Measurements from ENCODE around the gene MBP. TPM values are rescaled to one million over a fixed set of nuclear protein-coding genes. Genes with fewer than 3 reads are reported as not detected.

The MBP gene
- total RNA-seq, 1 donor from 2014 or later, result 0.53 TPM

DNA sequence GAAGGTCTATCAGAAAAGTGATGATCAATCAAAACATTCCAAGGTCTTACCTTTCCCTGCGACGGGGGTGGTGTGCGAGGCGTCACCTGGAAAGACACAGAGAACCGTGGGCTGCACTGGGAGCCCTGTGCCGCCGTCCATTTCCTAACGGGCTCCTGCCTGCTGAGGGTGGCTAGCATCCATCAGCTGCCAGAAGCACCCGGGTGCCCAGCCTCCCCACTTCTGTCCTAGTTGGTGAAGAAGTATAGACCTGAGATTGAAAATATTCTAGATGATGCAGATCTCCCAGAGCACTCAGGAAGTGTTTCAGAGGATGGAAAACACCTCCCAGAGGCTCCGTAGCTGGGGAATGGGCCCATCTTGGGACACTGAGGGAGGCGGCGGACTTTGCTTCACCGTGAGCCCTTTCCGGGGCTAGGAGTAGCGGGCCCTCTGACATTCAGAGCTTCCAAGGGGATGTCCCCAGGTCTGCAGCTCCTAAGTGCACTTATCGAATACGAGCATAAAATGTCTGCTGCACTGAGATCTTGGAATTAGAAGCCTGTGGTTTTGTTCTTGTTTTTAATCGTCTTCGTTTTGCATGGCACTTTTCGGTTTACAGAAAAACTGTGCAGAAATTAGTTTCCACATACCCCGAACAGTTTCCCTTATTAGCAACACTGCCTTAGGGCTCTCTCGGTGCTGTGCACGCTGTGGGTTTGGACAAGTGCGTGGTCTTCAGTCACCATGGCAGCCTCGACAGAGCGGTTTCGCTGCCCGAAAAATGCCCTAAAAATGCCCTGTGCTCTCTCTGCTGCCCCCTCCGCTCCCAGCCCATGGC, 143.5 kb downstream of the MBP start:
- no peak for DNase-seq (ENCODE audit: low read depth, low spot score)

DNA sequence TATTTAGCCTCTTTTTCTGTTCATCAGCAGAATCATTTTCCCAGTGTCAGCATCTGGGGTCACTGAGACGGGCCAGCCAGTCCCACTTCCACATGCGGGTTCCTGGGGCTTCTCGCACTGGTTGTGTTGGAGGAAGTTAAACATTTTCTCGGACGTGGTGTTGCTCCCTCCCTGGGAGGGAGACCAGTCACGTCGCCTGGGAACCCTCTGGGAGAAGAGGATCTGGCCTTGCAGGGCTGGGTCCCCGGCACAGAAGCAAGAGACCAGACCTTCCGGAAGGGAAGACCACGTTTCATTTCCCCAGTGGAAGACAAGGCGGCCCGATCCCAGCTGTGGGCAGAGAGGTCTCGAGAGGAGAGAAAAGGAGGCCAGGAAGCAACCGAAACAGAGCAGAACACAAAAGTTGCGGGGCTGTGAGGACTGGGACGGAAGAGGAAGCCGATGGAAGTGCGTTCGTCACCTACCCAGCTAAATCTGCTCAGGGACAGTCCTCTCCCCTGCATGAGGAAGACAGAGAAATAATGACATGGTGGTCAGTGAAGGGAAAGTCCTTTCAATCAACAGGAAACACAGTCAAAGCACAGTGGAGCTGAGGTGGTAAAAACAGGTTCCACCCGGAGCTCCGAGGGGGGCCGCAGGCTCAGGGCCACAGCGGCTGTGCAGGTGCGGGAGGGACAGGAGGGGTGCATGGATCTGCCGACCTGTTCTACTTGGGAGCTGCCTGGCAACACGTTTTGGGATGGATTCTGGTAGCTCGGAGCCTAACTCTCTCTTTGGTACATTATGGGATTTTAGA, 144.4 kb downstream of the MBP start:
- no peak for DNase-seq (ENCODE audit: low read depth, low spot score)

DNA sequence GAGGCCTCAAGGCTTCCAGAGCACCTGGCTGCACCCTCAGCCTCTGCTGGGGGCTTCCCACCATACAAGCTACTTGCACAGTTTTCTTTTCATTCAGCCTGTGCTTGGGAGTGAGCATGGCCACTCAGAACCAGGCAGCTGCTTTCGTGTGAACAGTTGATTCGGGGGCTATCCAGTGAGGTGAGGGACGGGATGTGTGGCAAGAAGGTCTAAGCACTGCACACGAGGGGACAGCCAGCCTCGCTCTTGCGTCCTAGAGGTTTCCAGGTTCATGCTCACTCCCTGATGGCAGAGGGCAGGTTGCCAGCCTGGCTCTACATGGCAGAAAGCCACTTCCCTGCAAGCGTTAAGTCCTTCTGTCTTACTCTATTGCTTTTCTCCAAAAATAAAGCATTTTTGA, 146.2 kb downstream of the MBP start:
- DNase-seq (ENCODE audit: low read depth, low spot score), result no peak

DNA sequence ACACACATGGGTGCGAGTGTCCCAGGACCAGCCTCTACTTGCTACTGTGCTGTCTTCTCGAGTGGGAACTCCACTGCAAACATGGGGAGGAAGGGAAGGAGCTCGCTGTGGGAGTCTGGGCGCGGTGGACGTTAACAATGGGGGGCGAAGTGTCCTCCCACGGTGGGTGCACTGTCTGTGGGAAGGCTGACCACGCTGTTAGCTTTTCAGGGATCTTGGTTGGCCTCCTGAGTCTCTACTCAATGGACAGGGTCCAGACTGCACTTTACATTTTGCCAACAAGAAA, 146.7 kb downstream of the MBP start:
- no peak for DNase-seq (ENCODE audit: low read depth, low spot score)

DNA sequence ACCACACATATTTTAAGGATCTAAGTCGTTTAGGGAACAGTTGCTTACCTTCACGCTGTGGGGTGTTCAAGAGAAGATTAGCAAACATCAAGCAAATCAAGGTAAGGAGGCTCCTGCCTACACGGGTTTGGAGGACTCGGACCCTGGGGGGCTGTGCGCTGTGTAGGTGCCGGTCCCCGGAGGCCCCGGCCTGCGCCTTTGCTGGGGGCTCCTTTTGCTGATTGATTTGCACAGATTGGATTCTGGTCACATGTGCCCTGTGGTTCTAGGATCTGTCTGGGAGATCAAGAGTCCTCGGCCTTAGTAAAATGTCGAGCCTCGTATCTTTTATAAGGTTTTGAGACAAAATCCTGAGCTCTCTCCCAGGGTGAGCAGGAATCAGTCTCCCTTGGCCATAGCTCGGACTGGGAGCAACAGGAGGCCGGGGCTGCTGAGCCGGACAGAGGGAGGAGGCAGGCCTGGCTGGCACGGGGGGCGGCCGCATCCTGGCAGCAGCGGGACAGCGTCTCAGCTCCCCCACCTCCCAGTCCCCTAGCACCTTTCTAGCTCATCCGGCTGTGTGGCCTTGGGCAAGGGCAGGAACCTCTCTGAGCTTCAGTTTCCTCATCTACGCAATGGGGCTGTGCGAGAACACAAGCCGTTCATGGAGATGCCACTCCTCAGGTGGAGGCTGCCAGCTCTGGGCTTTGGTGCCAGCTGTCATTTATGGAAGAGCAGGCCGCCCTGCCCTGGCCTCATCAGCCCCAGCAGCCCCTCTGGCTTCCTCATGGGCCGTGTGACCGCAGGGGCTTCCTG, 147.2 kb downstream of the MBP start:
- DNase-seq (ENCODE audit: low read depth, low spot score), result no peak

DNA sequence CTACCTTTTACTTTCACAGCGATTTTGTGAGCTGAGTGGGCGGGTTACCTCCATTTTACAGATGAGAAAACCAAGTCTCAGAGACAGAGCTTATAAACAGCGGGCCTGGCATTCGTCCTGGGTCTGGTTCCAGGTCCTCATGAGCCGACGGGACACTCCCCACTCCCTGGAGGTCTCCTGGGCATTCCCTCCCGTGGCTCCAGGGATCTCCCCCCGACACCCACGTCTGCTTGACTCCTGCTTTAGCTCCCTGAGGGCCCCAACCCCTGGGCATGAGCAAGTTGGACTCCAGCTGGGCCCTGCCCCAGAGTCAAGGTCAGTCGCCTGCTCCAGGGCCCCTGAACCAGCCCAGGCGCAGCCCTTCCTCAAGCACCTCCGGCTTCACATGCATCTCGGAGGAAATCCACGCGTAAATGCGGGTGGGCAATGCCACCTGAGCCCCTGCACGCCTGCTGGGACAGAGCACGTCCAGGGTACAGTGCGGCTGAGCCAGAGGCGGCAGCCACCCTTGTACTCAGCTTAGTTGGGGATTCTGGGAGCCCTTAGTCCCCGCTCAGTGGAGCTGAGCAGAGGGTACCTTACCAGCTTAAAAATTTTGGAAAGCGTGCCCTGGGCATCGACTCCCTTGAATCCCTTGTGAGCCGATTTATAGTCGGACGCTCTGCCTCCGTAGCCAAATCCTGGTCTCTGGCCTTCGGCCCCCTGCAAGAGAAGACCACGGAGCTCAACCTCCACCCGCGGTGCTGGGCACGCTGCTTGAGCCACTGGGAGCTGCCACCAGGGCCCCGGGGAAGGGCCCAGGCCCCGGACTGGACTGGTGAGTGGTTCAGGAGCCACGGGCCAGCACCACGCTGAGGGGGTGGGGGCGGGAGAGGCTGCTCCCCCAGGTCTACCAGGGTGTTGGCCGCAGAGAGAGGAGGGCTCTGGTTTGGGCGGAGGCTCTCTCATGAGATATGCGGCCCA, 148.1 kb downstream of the MBP start:
- DNase-seq (ENCODE audit: low read depth, low spot score), result no peak

DNA sequence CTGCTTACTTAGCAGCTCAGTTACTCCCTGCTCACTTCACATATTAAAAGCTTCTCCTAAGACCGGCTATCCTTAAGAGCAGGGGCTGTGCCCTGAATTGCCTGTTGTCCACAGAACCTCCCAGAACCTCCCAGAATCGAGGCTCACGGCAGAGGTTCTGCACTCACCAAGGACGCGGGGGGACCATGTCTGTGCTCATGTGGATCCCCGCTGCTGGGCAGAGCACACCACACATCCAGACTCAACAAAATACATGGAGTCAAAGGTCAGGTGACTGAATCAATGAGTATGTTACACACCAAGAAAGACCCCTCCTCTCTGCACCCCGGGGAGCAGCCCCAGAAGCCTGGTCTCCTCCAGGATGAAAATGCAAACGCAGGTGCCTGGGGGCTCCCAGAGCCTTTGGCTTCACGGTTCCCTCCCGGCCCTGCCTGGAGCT, 149.0 kb downstream of the MBP start:
- DNase-seq (ENCODE audit: low read depth, low spot score), result no peak

DNA sequence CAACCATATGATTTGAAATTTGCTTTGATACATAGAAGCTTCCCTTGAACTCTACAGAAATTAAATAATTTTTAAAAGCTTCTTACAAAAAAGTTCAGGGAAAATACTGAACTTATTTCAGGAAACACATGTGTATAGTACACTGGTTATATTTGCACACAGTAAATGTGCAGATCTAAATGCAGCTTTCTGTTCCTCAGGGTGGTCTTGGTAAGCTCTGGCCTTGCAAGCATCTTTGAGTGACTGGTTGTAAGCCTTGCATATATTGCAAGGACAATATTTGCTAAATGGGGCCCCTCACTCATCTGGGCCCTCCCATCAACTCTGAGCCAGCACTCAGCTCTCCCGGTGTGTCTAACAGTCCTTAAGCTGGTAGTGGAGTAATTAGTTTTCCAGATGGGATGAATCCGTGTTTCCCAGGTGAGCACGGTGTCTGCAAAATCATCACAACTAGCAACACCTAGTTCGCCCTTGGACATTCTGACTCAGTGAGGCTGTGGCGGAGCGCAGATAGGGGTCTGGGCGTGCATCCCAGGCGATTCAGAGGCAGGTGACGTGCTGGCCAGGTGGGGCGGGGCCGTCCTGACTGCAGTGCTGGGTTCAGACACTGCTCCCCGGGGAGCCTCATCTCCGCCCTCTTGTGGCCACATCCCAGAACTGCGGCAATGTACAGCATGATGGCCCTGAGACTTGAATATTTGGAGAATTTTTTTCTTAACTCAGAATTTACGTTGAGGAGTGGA, 149.6 kb downstream of the MBP start:
- DNase-seq (ENCODE audit: low read depth, low spot score), result peak; percentile 19

DNA sequence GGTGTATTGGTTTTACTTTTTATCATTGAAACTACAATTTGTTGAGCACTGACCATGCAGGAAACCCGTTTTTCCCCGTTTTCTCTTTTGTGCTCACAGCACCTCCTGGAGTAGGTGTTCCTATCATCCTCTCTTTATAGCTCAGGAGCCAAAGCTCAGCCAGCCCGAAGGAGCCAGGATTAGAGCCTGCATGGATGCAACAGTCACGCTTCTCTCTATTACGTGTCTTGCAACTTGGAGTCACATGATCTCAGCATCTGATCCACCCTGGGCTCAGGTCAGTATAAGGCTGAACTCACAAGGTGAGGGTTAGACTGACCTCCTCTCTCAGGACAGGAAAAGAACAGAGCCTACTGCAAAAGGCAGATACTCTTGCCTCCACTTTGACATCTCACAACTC, 150.5 kb downstream of the MBP start:
- no peak for DNase-seq (ENCODE audit: low read depth, low spot score)

DNA sequence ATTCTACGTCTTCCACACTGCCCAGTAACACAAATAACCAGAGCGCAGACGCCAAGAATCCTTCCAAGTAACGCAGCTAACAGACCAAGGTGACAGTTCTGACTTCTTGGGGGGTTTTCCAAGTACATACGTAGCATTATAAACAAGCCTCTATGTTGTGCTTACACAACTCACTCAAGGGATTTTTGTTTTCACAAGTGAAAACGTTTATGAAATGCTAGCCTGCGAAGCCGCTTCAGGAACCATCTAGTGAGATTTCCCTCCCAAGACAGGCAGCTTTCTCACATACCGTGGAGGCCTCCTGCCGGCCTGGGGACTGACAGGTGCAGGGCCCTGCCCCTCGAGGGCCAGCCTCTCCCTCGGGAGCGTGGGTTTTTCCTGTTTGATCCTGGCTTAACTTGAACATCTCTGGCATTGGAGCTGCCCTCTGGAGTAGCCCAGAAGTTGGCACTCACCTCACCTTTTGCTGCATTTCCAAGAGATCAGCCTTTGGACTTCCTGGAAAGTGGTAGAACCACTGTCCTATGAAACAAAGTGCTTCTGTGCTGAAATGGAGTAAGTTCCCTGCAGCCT, 151.1 kb downstream of the MBP start:
- DNase-seq (ENCODE audit: low read depth, low spot score), result no peak

DNA sequence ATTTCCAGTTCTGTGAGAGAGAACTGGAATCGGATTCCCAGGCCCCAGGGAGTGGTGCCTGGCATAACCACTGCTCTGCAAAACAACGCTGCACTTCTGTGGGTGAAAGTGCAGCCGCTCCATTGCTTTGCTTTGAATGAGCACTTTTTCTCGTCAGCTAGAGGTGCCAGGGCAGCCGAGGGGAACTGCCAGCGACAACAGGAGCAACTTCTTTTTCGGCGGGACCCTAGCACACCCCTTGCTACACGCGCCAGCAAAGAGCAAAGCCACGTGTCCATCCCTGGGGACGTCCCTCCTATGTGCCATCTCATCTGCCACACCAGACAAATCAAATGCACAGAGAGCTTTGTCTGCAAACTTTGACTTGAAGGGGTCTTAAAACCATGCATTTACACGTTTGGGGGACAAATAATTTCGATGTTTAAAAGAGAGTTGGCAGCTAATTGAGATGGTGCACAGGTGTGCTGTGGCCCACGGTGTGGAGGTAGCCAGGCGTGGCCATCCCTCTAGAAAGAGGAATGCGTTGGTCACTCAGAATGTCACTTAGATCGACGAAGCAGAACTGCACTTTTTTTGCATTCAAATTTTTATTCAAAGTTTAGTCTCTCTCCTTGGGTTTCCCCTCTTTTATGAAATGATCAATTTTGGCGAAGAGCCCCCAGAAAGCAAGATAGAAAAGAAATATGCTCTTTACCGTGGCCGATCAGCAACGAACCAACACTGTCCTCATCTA, 151.8 kb downstream of the MBP start:
- no peak for DNase-seq (ENCODE audit: low read depth, low spot score)

DNA sequence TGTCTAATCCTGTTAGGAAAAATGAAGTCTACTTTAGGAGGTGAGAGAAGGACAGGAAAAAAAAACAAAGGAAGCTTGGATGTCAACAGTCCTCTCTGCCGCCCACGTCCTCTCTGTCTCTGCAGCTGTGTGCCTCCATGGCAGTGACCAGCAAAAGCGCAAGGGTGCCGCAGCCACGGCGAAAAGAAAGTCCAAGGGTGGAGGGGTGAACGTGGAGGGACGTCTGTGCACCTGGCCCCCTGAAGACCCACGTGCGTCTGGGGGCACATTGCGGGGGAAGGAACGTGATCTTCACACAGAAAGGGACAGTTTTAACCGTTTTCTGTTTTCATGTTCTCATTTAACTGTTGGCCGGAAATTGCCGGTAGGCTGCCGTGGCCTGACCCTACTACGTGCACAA, 152.7 kb downstream of the MBP start:
- no peak for DNase-seq (ENCODE audit: low read depth, low spot score)

DNA sequence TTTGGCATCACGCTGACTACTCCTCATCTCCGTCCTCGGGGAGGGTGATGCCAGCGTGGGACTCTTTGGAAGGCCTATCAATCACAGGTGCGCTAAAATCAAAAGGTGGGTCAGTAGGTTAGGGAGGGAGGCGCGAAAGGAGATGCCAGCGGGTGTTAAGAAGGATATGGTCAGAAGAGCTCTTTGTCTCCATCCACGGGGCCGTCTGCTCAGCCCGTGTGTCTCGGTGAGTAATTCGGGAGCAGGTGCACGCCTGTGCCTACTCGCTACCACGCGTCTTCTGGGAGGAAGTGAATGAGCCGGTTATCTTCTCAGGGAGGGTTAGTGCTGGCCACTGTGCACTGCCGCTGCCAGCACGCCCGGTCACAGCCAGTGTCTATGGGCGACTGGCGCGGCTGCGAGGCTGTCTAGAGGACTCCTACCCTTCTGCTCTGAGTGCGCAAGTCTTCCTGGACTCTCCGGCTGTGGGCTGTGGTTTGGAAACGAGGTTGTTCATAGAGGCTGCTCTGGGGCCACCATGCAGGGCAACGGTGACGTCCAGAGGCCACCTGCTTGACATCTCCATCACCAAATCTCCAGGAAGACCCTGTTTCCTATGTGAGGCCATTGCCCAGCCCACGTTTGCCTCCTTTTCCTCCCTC, 153.4 kb downstream of the MBP start:
- no peak for DNase-seq (ENCODE audit: low read depth, low spot score)

DNA sequence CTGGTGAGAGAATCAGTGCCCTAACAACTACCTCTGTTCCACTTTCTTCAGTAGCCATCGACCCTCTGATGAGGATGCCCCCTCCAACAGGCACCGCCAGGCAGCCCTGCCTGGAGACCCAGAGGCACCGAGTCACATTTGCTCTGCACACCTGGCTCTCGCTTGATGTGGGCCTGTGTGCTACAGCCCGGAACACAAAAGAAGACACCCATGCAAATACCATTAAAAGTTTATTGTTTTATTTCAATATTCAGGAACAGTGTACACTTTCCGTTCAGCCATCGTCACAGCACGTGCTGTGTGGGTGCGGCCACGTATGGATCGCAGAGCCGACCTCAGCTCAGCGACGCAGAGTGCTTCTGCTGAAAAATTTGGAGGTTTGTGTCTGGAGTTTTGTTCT, 154.0 kb downstream of the MBP start:
- no peak for DNase-seq (ENCODE audit: low read depth, low spot score)

DNA sequence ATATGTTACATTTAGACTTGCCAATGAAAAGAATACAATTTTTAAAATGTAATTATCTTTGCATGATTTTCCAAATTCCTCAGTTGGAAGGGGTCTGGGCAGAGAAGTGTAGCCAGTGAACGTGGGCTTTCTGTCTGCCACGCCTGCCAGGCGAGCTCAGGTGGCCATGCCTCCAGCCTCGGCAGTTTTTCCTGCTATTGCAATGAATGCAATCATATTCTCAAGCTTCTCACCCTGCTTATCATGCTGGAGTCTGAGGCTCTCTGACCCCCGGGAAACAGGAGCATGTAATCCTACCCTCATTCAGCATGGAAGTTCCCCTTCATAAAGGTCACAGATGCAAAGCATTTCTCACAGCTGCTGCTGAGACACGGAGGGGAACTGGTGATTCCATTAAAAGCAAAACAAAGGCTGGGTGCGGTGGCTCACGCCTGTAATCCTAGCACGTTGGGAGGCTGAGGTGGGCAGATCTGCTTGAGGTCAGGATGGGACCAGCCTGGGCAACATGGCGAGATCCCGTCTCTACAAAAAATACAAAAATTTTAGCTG, 154.8 kb downstream of the MBP start:
- no peak for DNase-seq (ENCODE audit: low read depth, low spot score)

DNA sequence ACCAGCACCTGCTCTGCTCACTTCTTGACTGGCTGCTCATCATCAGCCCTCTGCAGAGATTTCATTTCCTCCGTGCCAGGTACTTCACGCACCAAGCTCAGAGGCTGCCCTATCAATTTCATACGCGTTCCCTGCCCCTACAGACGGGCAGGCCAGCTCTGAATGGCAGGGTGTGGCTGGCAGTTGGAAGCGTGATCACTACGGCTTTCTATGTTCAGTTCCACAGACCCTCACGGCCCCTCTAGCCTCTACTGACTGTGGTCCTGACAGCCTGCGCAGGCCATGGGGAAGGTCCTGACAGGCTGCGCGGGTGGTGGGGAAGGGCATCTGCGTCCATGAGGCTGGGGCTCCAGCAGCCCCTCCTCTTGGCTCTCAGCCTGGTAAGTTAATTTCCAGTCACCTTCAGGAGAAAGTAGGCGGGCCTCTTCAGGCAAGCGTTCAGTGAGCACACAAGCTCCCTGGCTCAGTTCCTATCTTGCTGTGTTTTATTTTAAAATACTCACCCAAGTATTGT, 155.4 kb downstream of the MBP start:
- no peak for DNase-seq (ENCODE audit: low read depth, low spot score)

DNA sequence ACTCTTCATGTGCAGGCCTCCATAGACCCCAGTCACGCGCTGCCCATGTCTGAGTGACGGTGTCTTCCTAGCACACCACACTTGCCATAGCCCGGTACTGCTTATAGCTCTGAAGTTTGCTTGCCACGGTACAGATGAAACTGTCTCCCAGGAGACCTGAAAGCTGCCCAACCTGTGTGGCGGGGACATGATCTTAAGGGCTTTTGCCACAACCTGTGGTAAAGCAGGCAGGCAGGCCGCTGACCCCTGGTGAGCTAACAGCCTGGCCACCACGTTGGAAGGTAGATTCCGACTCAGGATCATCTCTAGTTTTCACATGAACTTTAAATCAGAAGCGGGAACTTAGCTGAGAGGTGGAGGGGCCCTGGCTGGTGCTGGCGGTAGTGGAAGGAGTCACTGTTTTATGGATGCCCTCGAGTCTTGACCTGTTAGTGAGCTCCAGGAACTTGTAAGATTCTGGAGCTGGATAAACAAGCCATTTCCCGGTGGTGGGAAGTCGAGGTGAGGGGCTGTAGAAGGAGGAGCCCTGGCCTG, 156.9 kb downstream of the MBP start:
- DNase-seq (ENCODE audit: low read depth, low spot score), result no peak

DNA sequence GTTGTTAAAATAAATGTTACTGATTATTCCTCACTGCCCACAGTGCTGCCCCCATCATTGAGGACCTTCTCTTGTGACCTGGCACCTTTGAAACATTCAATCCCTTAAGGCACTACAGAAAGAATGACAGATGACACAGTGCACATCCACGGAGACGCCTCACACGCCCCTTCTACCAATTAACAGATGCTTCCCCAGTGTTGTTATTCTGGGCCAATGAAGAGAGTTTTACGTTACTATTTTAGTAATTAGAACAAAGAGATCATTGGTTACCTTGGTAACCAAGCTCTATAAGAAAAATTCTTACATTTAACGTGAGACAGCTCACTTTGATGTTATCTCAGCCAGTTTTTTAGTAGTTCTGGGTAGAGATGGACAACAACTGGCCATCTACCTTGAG, 158.2 kb downstream of the MBP start:
- DNase-seq (ENCODE audit: low read depth, low spot score), result no peak
